T-helper 1 cell treated with Interleukin-12 subunit alpha and Interleukin-12 subunit beta and Interleukin-4 antibody, amounts not matched to agents 30 μg/mL and 1 μg/mL, for 36 hours (primary cell): ENCODE data around the gene CCR8.

Source experiments
- H3K27ac Mint-ChIP-seq: one replicate; pipeline ENCODE4 v1.8.0; 2021; ENCODE audit warnings: mild to moderate bottlenecking, mixed read lengths
- H3K27me3 Mint-ChIP-seq: one replicate; pipeline ENCODE4 v1.8.0; 2021; ENCODE audit warnings: low read depth, mixed read lengths
- H3K36me3 Mint-ChIP-seq: one replicate; pipeline ENCODE4 v1.8.0; 2021; ENCODE audit warnings: low read depth, mixed read lengths
- H3K4me1 Mint-ChIP-seq: one replicate; pipeline ENCODE4 v1.8.0; 2021; ENCODE audit warnings: low read depth, mixed read lengths
- H3K4me3 Mint-ChIP-seq: one replicate; pipeline ENCODE4 v1.8.0; 2021; ENCODE audit warnings: mild to moderate bottlenecking, moderate library complexity, mixed read lengths
- H3K9me3 Mint-ChIP-seq: one replicate; pipeline ENCODE4 v1.8.0; 2021; ENCODE audit warnings: mixed read lengths

Gene CCR8

GRCh38 chr3:39325236-39325635 lies 4.3 kb upstream of the CCR8 start:
- H3K4me1 Mint-ChIP-seq = peaks cover 62% of the 10 kb centered on the region
- no peaks in the 10 kb centered on the region for H3K9me3 Mint-ChIP-seq
- no peak overlapping the region for H3K27ac Mint-ChIP-seq
- no peak overlapping the region for H3K4me3 Mint-ChIP-seq
- H3K36me3 Mint-ChIP-seq = peaks cover 10% of the 10 kb centered on the region
- H3K27me3 Mint-ChIP-seq = peaks cover 7% of the 10 kb centered on the region

GRCh38 chr3:39327053-39327745 lies 2.3 kb upstream of the CCR8 start:
- H3K27ac Mint-ChIP-seq = peak overlapping the region; percentile 69
- H3K27me3 Mint-ChIP-seq = no peaks in the 10 kb centered on the region
- no peaks in the 10 kb centered on the region for H3K9me3 Mint-ChIP-seq
- peaks cover 6% of the 10 kb centered on the region for H3K36me3 Mint-ChIP-seq
- H3K4me3 Mint-ChIP-seq = peak overlapping the region; percentile 39
- H3K4me1 Mint-ChIP-seq = peaks cover 57% of the 10 kb centered on the region

- H3K4me1 Mint-ChIP-seq = peaks cover 57% of the 10 kb centered on the region
- peaks cover 7% of the 10 kb centered on the region for H3K36me3 Mint-ChIP-seq
- H3K9me3 Mint-ChIP-seq = peaks cover 4% of the 10 kb centered on the region
- peak overlapping the region; percentile 69 for H3K27ac Mint-ChIP-seq
- H3K27me3 Mint-ChIP-seq = no peaks in the 10 kb centered on the region
- H3K4me3 Mint-ChIP-seq = peak overlapping the region; percentile 16
Measured at GRCh38 chr3:39327746-39328349, 1.7 kb upstream of the CCR8 start.

- H3K27ac Mint-ChIP-seq = peak overlapping the region; percentile 37
- H3K9me3 Mint-ChIP-seq = peaks cover 12% of the 10 kb centered on the region
- no peaks in the 10 kb centered on the region for H3K27me3 Mint-ChIP-seq
- H3K36me3 Mint-ChIP-seq = peaks cover 18% of the 10 kb centered on the region
- peaks cover 52% of the 10 kb centered on the region for H3K4me1 Mint-ChIP-seq
- peak overlapping the region; percentile 68 for H3K4me3 Mint-ChIP-seq
Measured at GRCh38 chr3:39330824-39331223, 1.3 kb downstream of the CCR8 start.

- Mint-ChIP-seq H3K4me1 (peaks cover 40% of the 10 kb centered on the region), H3K36me3 (peaks cover 18% of the 10 kb centered on the region), H3K27me3 (no peaks in the 10 kb centered on the region), H3K27ac (no peak overlapping the region), H3K9me3 (peaks cover 12% of the 10 kb centered on the region), H3K4me3 (no peak overlapping the region)
Measured at GRCh38 chr3:39332525-39332924, 3.0 kb downstream of the CCR8 start.

- Mint-ChIP-seq H3K4me1 (peaks cover 29% of the 10 kb centered on the region), H3K9me3 (peaks cover 12% of the 10 kb centered on the region), H3K4me3 (no peak overlapping the region), H3K27ac (no peak overlapping the region), H3K27me3 (no peaks in the 10 kb centered on the region), H3K36me3 (peaks cover 18% of the 10 kb centered on the region)
Measured at GRCh38 chr3:39333607-39334006, 4.1 kb downstream of the CCR8 start.

GRCh38 chr3:39334205-39334604 lies 4.7 kb downstream of the CCR8 start:
- Mint-ChIP-seq H3K27ac (no peak overlapping the region), H3K4me1 (peaks cover 28% of the 10 kb centered on the region), H3K4me3 (no peak overlapping the region), H3K36me3 (peaks cover 18% of the 10 kb centered on the region), H3K9me3 (peaks cover 12% of the 10 kb centered on the region), H3K27me3 (no peaks in the 10 kb centered on the region)

- Mint-ChIP-seq H3K36me3 (peaks cover 15% of the 10 kb centered on the region), H3K4me3 (no peak overlapping the region), H3K4me1 (peaks cover 13% of the 10 kb centered on the region), H3K27me3 (peaks cover 9% of the 10 kb centered on the region), H3K9me3 (peaks cover 12% of the 10 kb centered on the region), H3K27ac (no peak overlapping the region)
Measured at GRCh38 chr3:39338201-39338600, 8.7 kb downstream of the CCR8 start.

- peaks cover 9% of the 10 kb centered on the region for H3K9me3 Mint-ChIP-seq
Measured at GRCh38 chr3:39339086-39339485, 9.6 kb downstream of the CCR8 start.

GRCh38 chr3:39343076-39343717 lies 13.7 kb downstream of the CCR8 start:
- Mint-ChIP-seq H3K27ac (no peak overlapping the region), H3K27me3 (peaks cover 9% of the 10 kb centered on the region), H3K4me3 (no peak overlapping the region), H3K9me3 (peaks cover 4% of the 10 kb centered on the region), H3K36me3 (peaks cover 8% of the 10 kb centered on the region), H3K4me1 (peaks cover 36% of the 10 kb centered on the region)

More at GRCh38 chr3:39339086-39339485, 9.6 kb downstream of the CCR8 start:
- H3K4me3 Mint-ChIP-seq = no peak overlapping the region
- no peak overlapping the region for H3K27ac Mint-ChIP-seq
- H3K36me3 Mint-ChIP-seq = peaks cover 9% of the 10 kb centered on the region
- H3K4me1 Mint-ChIP-seq = peaks cover 11% of the 10 kb centered on the region
- H3K27me3 Mint-ChIP-seq = peaks cover 9% of the 10 kb centered on the region

GRCh38 chr3:39343760-39344159 lies 14.3 kb downstream of the CCR8 start:
- H3K27ac Mint-ChIP-seq = no peak overlapping the region
- H3K4me1 Mint-ChIP-seq = peaks cover 36% of the 10 kb centered on the region
- H3K36me3 Mint-ChIP-seq = peaks cover 8% of the 10 kb centered on the region
- no peak overlapping the region for H3K4me3 Mint-ChIP-seq
- H3K27me3 Mint-ChIP-seq = peaks cover 9% of the 10 kb centered on the region
- H3K9me3 Mint-ChIP-seq = peaks cover 4% of the 10 kb centered on the region

GRCh38 chr3:39344746-39345344 lies 15.3 kb downstream of the CCR8 start:
- peaks cover 6% of the 10 kb centered on the region for H3K36me3 Mint-ChIP-seq
- H3K27ac Mint-ChIP-seq = no peak overlapping the region
- no peak overlapping the region for H3K4me3 Mint-ChIP-seq
- H3K9me3 Mint-ChIP-seq = peaks cover 4% of the 10 kb centered on the region
- peaks cover 36% of the 10 kb centered on the region for H3K4me1 Mint-ChIP-seq
- peaks cover 9% of the 10 kb centered on the region for H3K27me3 Mint-ChIP-seq

- H3K27me3 Mint-ChIP-seq = no peaks in the 10 kb centered on the region
- no peaks in the 10 kb centered on the region for H3K9me3 Mint-ChIP-seq
- H3K27ac Mint-ChIP-seq = peak overlapping the region; percentile 74
- H3K4me1 Mint-ChIP-seq = peaks cover 40% of the 10 kb centered on the region
- H3K36me3 Mint-ChIP-seq = peaks cover 3% of the 10 kb centered on the region
- H3K4me3 Mint-ChIP-seq = peak overlapping the region; percentile 14
Measured at GRCh38 chr3:39346785-39347585, 17.5 kb downstream of the CCR8 start.

GRCh38 chr3:39347586-39347876 lies 18.0 kb downstream of the CCR8 start:
- H3K4me3 Mint-ChIP-seq = no peak overlapping the region
- H3K27me3 Mint-ChIP-seq = no peaks in the 10 kb centered on the region
- H3K4me1 Mint-ChIP-seq = peaks cover 39% of the 10 kb centered on the region
- peaks cover 3% of the 10 kb centered on the region for H3K36me3 Mint-ChIP-seq
- H3K9me3 Mint-ChIP-seq = peaks cover 4% of the 10 kb centered on the region
- peak overlapping the region; percentile 74 for H3K27ac Mint-ChIP-seq
